SK-N-SH treated with all-trans-retinoic acid at 6 μM for 48 hours (cell line): ENCODE results near the gene ZBTB32.

ENCODE experiments used
- ATAC-seq: fragments of 200-7000 bp; cut with Tn5 transposase; 3 replicates; pipeline ENCODE4 v1.9.1; 2020; ENCODE audit warnings: mild to moderate bottlenecking, moderate library complexity
- ARNTL ChIP-seq: fragments of 450-650 bp; formaldehyde crosslinking; IDR thresholded peaks from 2 replicates; pipeline ENCODE4 v1.5.0; 2020; ENCODE audit warnings: low read depth, mild to moderate bottlenecking, moderate library complexity, borderline replicate concordance
- BACH2 ChIP-seq: fragments of 250-450 bp; sonication (Bioruptor Pico); IDR thresholded peaks from 2 replicates; pipeline ENCODE4 v1.9.0; 2021; ENCODE audit warnings: mild to moderate bottlenecking, borderline replicate concordance
- CSDC2 ChIP-seq: fragments of 250-450 bp; sonication (Bioruptor Pico); IDR thresholded peaks from 2 replicates; pipeline ENCODE4 v1.5.0; 2020; ENCODE audit warnings: mild to moderate bottlenecking, moderate library complexity
- ESRRG ChIP-seq: fragments of 250-450 bp; sonication (Bioruptor Pico); IDR thresholded peaks from 2 replicates; pipeline ENCODE4 v1.6.1; 2021; ENCODE audit warnings: mild to moderate bottlenecking
- GLIS3 ChIP-seq: fragments of 250-450 bp; sonication (Bioruptor Pico); IDR thresholded peaks from 2 replicates; pipeline ENCODE4 v1.5.0; 2020; ENCODE audit warnings: mild to moderate bottlenecking, moderate library complexity
- OSR1 ChIP-seq: fragments of 250-450 bp; sonication (Bioruptor Pico); IDR thresholded peaks from 2 replicates; pipeline ENCODE4 v1.8.0; 2022; ENCODE audit warnings: moderate library complexity, mild to moderate bottlenecking, inconsistent platforms
- PPARA ChIP-seq: fragments of 250-450 bp; sonication (Bioruptor Pico); IDR thresholded peaks from 2 replicates; pipeline ENCODE4 v1.5.0; 2020; ENCODE audit warnings: mild to moderate bottlenecking, borderline replicate concordance
- RARB ChIP-seq: fragments of 250-450 bp; sonication (Bioruptor Pico); IDR thresholded peaks from 2 replicates; pipeline ENCODE4 v1.8.0; 2021; ENCODE audit warnings: mild to moderate bottlenecking, moderate library complexity
- SNAI2 ChIP-seq: fragments of 250-450 bp; sonication (Bioruptor Pico); IDR thresholded peaks from 2 replicates; pipeline ENCODE4 v1.5.0; 2020; ENCODE audit warnings: mild to moderate bottlenecking, moderate library complexity
- TCF4 ChIP-seq: fragments of 250-450 bp; sonication (Bioruptor Pico); IDR thresholded peaks from 2 replicates; pipeline ENCODE4 v1.8.0; 2021; ENCODE audit warnings: mild to moderate bottlenecking, moderate library complexity, borderline replicate concordance
- TOX ChIP-seq: fragments of 250-450 bp; sonication (Bioruptor Pico); IDR thresholded peaks from 2 replicates; pipeline ENCODE4 v1.8.0; 2021; ENCODE audit warnings: mild to moderate bottlenecking, moderate library complexity, borderline replicate concordance
- ZC3H10 ChIP-seq: fragments of 250-450 bp; sonication (Bioruptor Pico); IDR thresholded peaks from 2 replicates; pipeline ENCODE4 v1.5.1; 2021; ENCODE audit warnings: mild to moderate bottlenecking, moderate library complexity
- ZFP3 ChIP-seq: fragments of 250-450 bp; sonication (Bioruptor Pico); IDR thresholded peaks from 2 replicates; pipeline ENCODE4 v1.5.0; 2020; ENCODE audit warnings: mild to moderate bottlenecking, moderate library complexity
- ZFP30 ChIP-seq: fragments of 450-650 bp; formaldehyde crosslinking; IDR thresholded peaks from 2 replicates; pipeline ENCODE4 v1.5.0; 2022; ENCODE audit warnings: mild to moderate bottlenecking, moderate library complexity
- ZNF565 ChIP-seq: fragments of 450-650 bp; formaldehyde crosslinking; conservative IDR thresholded peaks from 2 replicates; pipeline ENCODE4 v1.5.0; 2020; ENCODE audit warnings: low read depth, mild to moderate bottlenecking, moderate library complexity
- ZNF70 ChIP-seq: fragments of 450-650 bp; formaldehyde crosslinking; IDR thresholded peaks from 2 replicates; pipeline ENCODE4 v1.5.0; 2020; ENCODE audit warnings: mild to moderate bottlenecking, moderate library complexity
- TF ChIP-seq, protein P1 (sequence below): fragments of 250-450 bp; sonication (Bioruptor Pico); IDR thresholded peaks from 2 replicates; pipeline ENCODE4 v1.8.0; 2020; ENCODE audit warnings: mild to moderate bottlenecking, moderate library complexity, borderline replicate concordance
- TF ChIP-seq, protein P2 (sequence below): fragments of 250-450 bp; sonication (Bioruptor Pico); IDR thresholded peaks from 2 replicates; pipeline ENCODE4 v1.8.0; 2021; ENCODE audit warnings: low read depth, mild to moderate bottlenecking, moderate library complexity, borderline replicate concordance
- TF ChIP-seq, protein P3 (sequence below): fragments of 250-450 bp; sonication (Bioruptor Pico); IDR thresholded peaks from 2 replicates; pipeline ENCODE4 v1.5.1; 2020; ENCODE audit warnings: low read depth, mild to moderate bottlenecking, moderate library complexity
- TF ChIP-seq, protein P4 (sequence below): fragments of 250-450 bp; sonication (Bioruptor Pico); IDR thresholded peaks from 2 replicates; pipeline ENCODE4 v1.5.0; 2020; ENCODE audit warnings: mild to moderate bottlenecking, moderate library complexity

Gene ZBTB32

DNA sequence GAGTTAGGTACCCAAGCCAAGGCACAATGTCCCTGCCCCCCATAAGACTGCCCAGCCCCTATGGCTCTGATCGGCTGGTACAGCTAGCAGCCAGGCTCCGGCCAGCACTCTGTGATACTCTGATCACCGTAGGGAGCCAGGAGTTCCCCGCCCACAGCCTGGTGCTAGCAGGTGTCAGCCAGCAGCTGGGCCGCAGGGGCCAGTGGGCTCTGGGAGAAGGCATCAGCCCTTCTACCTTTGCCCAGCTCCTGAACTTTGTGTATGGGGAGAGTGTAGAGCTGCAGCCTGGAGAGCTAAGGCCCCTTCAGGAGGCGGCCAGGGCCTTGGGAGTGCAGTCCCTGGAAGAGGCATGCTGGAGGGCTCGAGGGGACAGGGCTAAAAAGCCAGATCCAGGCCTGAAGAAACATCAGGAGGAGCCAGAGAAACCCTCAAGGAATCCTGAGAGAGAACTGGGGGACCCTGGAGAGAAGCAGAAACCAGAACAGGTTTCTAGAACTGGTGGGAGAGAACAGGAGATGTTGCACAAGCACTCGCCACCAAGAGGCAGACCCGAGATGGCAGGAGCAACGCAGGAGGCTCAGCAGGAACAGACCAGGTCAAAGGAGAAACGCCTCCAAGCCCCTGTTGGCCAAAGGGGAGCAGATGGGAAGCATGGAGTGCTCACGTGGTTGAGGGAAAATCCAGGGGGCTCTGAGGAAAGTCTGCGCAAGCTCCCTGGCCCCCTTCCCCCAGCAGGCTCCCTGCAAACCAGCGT, 10.4 kb downstream of the ZBTB32 start:
- no peak for ATAC-seq
- TF ChIP-seq OSR1 (CRISPR knock-in tag) (no peak), ZNF70 (CRISPR knock-in tag) (no peak), GLIS3 (CRISPR knock-in tag) (no peak), RARB (CRISPR knock-in tag) (no peak), ARNTL (CRISPR knock-in tag) (no peak), PPARA (CRISPR knock-in tag) (no peak), ESRRG (CRISPR knock-in tag) (no peak), ZFP3 (no peak), BACH2 (CRISPR knock-in tag) (no peak), CSDC2 (no peak), ZNF565 (no peak), TCF4 (CRISPR knock-in tag) (no peak)
- TF ChIP-seq, protein P1, sequence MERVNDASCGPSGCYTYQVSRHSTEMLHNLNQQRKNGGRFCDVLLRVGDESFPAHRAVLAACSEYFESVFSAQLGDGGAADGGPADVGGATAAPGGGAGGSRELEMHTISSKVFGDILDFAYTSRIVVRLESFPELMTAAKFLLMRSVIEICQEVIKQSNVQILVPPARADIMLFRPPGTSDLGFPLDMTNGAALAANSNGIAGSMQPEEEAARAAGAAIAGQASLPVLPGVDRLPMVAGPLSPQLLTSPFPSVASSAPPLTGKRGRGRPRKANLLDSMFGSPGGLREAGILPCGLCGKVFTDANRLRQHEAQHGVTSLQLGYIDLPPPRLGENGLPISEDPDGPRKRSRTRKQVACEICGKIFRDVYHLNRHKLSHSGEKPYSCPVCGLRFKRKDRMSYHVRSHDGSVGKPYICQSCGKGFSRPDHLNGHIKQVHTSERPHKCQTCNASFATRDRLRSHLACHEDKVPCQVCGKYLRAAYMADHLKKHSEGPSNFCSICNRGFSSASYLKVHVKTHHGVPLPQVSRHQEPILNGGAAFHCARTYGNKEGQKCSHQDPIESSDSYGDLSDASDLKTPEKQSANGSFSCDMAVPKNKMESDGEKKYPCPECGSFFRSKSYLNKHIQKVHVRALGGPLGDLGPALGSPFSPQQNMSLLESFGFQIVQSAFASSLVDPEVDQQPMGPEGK (CRISPR knock-in tag): no peak
- TF ChIP-seq, protein P2, sequence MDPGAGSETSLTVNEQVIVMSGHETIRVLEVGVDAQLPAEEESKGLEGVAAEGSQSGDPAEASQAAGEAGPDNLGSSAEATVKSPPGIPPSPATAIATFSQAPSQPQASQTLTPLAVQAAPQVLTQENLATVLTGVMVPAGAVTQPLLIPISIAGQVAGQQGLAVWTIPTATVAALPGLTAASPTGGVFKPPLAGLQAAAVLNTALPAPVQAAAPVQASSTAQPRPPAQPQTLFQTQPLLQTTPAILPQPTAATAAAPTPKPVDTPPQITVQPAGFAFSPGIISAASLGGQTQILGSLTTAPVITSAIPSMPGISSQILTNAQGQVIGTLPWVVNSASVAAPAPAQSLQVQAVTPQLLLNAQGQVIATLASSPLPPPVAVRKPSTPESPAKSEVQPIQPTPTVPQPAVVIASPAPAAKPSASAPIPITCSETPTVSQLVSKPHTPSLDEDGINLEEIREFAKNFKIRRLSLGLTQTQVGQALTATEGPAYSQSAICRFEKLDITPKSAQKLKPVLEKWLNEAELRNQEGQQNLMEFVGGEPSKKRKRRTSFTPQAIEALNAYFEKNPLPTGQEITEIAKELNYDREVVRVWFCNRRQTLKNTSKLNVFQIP (CRISPR knock-in tag): no peak
- TF ChIP-seq, protein P3, sequence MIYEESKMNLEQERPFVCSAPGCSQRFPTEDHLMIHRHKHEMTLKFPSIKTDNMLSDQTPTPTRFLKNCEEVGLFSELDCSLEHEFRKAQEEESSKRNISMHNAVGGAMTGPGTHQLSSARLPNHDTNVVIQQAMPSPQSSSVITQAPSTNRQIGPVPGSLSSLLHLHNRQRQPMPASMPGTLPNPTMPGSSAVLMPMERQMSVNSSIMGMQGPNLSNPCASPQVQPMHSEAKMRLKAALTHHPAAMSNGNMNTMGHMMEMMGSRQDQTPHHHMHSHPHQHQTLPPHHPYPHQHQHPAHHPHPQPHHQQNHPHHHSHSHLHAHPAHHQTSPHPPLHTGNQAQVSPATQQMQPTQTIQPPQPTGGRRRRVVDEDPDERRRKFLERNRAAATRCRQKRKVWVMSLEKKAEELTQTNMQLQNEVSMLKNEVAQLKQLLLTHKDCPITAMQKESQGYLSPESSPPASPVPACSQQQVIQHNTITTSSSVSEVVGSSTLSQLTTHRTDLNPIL: no peak

DNA sequence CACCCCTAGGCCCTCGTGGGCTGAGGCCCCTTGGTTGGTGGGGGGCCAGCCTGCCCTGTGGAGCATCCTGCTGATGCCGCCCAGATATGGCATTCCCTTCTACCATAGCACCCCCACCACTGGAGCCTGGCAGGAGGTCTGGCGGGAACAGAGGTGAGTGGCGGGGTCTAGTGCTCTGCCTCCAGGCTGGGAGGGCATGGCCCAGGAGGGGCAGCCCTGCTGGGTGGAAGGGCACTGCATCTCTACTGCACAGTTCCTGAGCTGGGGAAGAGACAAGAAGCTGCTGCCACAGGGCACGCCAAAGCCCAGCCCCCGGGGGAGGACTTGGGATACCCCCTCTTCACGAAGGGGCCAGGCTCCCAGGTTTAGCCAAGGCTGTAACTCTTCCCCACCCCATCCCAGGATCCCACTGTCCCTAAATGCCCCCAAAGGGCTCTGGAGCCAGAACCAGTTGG, 11.0 kb downstream of the ZBTB32 start:
- TF ChIP-seq, protein P1 (CRISPR knock-in tag): no peak
- TF ChIP-seq TOX: no peak
- TF ChIP-seq ZNF70 (CRISPR knock-in tag): no peak
- TF ChIP-seq ZFP30 (CRISPR knock-in tag): no peak
- no peak for TF ChIP-seq SNAI2 (CRISPR knock-in tag)
- no peak for TF ChIP-seq ZNF565
- TF ChIP-seq, protein P2 (CRISPR knock-in tag): no peak
- TF ChIP-seq, protein P4, sequence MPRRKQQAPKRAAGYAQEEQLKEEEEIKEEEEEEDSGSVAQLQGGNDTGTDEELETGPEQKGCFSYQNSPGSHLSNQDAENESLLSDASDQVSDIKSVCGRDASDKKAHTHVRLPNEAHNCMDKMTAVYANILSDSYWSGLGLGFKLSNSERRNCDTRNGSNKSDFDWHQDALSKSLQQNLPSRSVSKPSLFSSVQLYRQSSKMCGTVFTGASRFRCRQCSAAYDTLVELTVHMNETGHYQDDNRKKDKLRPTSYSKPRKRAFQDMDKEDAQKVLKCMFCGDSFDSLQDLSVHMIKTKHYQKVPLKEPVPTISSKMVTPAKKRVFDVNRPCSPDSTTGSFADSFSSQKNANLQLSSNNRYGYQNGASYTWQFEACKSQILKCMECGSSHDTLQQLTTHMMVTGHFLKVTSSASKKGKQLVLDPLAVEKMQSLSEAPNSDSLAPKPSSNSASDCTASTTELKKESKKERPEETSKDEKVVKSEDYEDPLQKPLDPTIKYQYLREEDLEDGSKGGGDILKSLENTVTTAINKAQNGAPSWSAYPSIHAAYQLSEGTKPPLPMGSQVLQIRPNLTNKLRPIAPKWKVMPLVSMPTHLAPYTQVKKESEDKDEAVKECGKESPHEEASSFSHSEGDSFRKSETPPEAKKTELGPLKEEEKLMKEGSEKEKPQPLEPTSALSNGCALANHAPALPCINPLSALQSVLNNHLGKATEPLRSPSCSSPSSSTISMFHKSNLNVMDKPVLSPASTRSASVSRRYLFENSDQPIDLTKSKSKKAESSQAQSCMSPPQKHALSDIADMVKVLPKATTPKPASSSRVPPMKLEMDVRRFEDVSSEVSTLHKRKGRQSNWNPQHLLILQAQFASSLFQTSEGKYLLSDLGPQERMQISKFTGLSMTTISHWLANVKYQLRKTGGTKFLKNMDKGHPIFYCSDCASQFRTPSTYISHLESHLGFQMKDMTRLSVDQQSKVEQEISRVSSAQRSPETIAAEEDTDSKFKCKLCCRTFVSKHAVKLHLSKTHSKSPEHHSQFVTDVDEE (CRISPR knock-in tag): no peak
- TF ChIP-seq CSDC2: no peak
- TF ChIP-seq BACH2 (CRISPR knock-in tag): no peak
- no peak for TF ChIP-seq TCF4 (CRISPR knock-in tag)
- TF ChIP-seq RARB (CRISPR knock-in tag): no peak
- no peak for TF ChIP-seq GLIS3 (CRISPR knock-in tag)
- no peak for TF ChIP-seq OSR1 (CRISPR knock-in tag)
- TF ChIP-seq ZC3H10 (CRISPR knock-in tag): no peak
- no peak for TF ChIP-seq ZFP3
- ATAC-seq: no peak
